Gastrocnemius medialis (tissue), 4 donors: ENCODE results near the gene FKBP10.
"Not testable (repeated sequence)": the region's sequence is repeated elsewhere in the genome, so short reads cannot be mapped to it uniquely, and the experiment has no call there.

Source experiments
- POLR2A ChIP-seq, 2 donors: fragments of 450-650 bp; IDR thresholded peaks; one replicate each; pipeline ENCODE4 v1.6.1; 2017; ENCODE audit warnings: antibody characterized with exemption in 2 of 2, mild to moderate bottlenecking in 2 of 2, moderate library complexity in 2 of 2
- TF ChIP-seq, protein P1 (sequence below), 5 experiments: fragments of 450-650 bp in 3 of 5; fragments of 200-600 bp in 2 of 5; sonication (generic) in 2 of 5; IDR thresholded peaks in 4 of 5; conservative IDR thresholded peaks in 1 of 5; 1 replicate in 4 of 5; 2 replicates in 1 of 5; pipeline ENCODE4 v1.5.1; 2016 to 2019; ENCODE audit warnings: antibody characterized with exemption in 5 of 5, mild to moderate bottlenecking in 3 of 5, moderate library complexity in 3 of 5

DNA sequence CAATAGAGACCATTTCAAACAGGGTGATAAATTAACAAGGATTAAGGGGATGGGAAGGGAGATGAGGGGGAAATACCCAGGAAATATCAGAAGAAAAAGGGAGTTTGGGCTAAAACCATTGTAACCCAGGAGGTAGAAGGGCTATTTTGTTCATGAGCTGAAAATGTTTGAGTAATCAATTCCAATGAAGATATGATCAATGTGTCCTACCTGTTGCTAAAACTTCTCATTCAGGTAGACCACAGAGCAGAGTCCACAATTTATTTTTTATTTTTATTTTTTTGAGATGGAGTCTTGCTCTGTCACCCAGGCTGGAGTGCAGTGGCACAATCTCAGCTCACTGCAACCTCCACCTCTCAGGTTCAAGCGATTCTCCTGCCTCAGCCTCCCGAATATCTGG is 26.6 kb downstream of the FKBP10 start:
- TF ChIP-seq, protein P1, sequence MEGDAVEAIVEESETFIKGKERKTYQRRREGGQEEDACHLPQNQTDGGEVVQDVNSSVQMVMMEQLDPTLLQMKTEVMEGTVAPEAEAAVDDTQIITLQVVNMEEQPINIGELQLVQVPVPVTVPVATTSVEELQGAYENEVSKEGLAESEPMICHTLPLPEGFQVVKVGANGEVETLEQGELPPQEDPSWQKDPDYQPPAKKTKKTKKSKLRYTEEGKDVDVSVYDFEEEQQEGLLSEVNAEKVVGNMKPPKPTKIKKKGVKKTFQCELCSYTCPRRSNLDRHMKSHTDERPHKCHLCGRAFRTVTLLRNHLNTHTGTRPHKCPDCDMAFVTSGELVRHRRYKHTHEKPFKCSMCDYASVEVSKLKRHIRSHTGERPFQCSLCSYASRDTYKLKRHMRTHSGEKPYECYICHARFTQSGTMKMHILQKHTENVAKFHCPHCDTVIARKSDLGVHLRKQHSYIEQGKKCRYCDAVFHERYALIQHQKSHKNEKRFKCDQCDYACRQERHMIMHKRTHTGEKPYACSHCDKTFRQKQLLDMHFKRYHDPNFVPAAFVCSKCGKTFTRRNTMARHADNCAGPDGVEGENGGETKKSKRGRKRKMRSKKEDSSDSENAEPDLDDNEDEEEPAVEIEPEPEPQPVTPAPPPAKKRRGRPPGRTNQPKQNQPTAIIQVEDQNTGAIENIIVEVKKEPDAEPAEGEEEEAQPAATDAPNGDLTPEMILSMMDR (IDR thresholded peaks at IDR 0.05 in 4 of 5, conservative IDR thresholded peaks at IDR 0.05 in 1 of 5), result not testable (repeated sequence)
- not testable (repeated sequence) for TF ChIP-seq POLR2A (IDR thresholded peaks at IDR 0.05)
